HEK293 (cell line): ENCODE data around the gene ZNF705A.
"Not testable (repeated sequence)": the region's sequence is repeated elsewhere in the genome, so short reads cannot be mapped to it uniquely, and the experiment has no call there.

Experiments
- CTCF ChIA-PET: fragments of 350-600 bp; formaldehyde crosslinking; extraction: SDS; loops from one replicate; lab custom pipeline; 2021; ENCODE audit warnings: antibody characterized with exemption; lab: Yijun Ruan, JAX
- POLR2A ChIA-PET: fragments of 300-600 bp; formaldehyde crosslinking; extraction: SDS; loops from one replicate; lab custom pipeline; 2020; ENCODE audit warnings: antibody characterized with exemption, inconsistent platforms; lab: Yijun Ruan, JAX
- H3K27ac ChIP-seq: fragments of 200-500 bp; sonication (Bioruptor generic); 2 replicates; pipeline ENCODE4 v1.5.1; 2014; ENCODE audit warnings: low read depth, low read length, control low read depth, inconsistent platforms; ENCODE audit errors: extremely low read depth
- H3K36me3 ChIP-seq, 2 experiments: fragments of 200-500 bp in 1 of 2; sonication (Bioruptor generic) in 1 of 2; 1 replicate in 1 of 2; 2 replicates in 1 of 2; pipeline ENCODE4 v1.5.1; 2014 to 2017; ENCODE audit warnings: inconsistent platforms in 2 of 2, low read length in 2 of 2; ENCODE audit not compliant: control insufficient read depth in 2 of 2, insufficient read depth in 1 of 2
- H3K4me1 ChIP-seq: fragments of 200-500 bp; sonication (Bioruptor generic); 2 replicates; pipeline ENCODE4 v1.5.1; 2014; ENCODE audit warnings: mild to moderate bottlenecking, low read length, inconsistent platforms; ENCODE audit not compliant: control insufficient read depth, insufficient read depth
- H3K4me3 ChIP-seq: 2 replicates; pipeline ENCODE4 v1.5.1; 2011; ENCODE audit warnings: low read depth, mild to moderate bottlenecking, control low read depth, low read length, moderate library complexity
- H3K9me3 ChIP-seq: fragments of 200-500 bp; sonication (Bioruptor generic); 2 replicates; pipeline ENCODE4 v1.5.1; 2014; ENCODE audit warnings: low read depth, low read length, inconsistent platforms; ENCODE audit not compliant: control insufficient read depth, insufficient read depth
- CTCF ChIP-seq: fragments of 450-650 bp; formaldehyde crosslinking; IDR thresholded peaks from 2 replicates; pipeline ENCODE4 v1.5.1; 2016; ENCODE audit warnings: missing biosample characterization, missing genetic modification characterization
- GLIS2 ChIP-seq: fragments of 450-650 bp; formaldehyde crosslinking; IDR thresholded peaks from 2 replicates; pipeline ENCODE4 v1.5.1; 2016; ENCODE audit warnings: missing biosample characterization, missing genetic modification characterization
- KLF16 ChIP-seq: fragments of 450-650 bp; formaldehyde crosslinking; IDR thresholded peaks from 2 replicates; pipeline ENCODE4 v1.5.1; 2017; ENCODE audit warnings: missing biosample characterization, missing genetic modification characterization
- PRDM1 ChIP-seq: fragments of 450-650 bp; formaldehyde crosslinking; IDR thresholded peaks from 2 replicates; pipeline ENCODE4; 2016; ENCODE audit warnings: missing biosample characterization, missing genetic modification characterization
- PRDM2 ChIP-seq: fragments of 450-650 bp; formaldehyde crosslinking; IDR thresholded peaks from 2 replicates; pipeline ENCODE4 v1.5.1; 2016; ENCODE audit warnings: missing biosample characterization, missing genetic modification characterization, borderline replicate concordance
- RBAK ChIP-seq: fragments of 450-650 bp; formaldehyde crosslinking; IDR thresholded peaks from 2 replicates; pipeline ENCODE4 v1.5.1; 2016; ENCODE audit warnings: missing biosample characterization, missing genetic modification characterization
- ZBTB1 ChIP-seq: fragments of 450-650 bp; formaldehyde crosslinking; IDR thresholded peaks from 2 replicates; pipeline ENCODE4 v1.5.1; 2016; ENCODE audit warnings: missing biosample characterization, missing genetic modification characterization
- ZNF112 ChIP-seq: fragments of 450-650 bp; formaldehyde crosslinking; IDR thresholded peaks from 2 replicates; pipeline ENCODE4 v1.5.0; 2017; ENCODE audit warnings: missing biosample characterization, missing genetic modification characterization
- ZNF174 ChIP-seq: fragments of 450-650 bp; formaldehyde crosslinking; IDR thresholded peaks from 2 replicates; pipeline ENCODE4 v1.5.0; 2017; ENCODE audit warnings: missing biosample characterization, mild to moderate bottlenecking, missing genetic modification characterization
- ZNF214 ChIP-seq: fragments of 450-650 bp; formaldehyde crosslinking; IDR thresholded peaks from 2 replicates; pipeline ENCODE4 v1.5.1; 2017; ENCODE audit warnings: missing biosample characterization, mild to moderate bottlenecking, missing genetic modification characterization, borderline replicate concordance
- ZNF24 ChIP-seq: fragments of 450-650 bp; formaldehyde crosslinking; IDR thresholded peaks from 2 replicates; pipeline ENCODE4 v1.5.1; 2016; ENCODE audit warnings: missing biosample characterization, missing genetic modification characterization
- ZNF335 ChIP-seq: fragments of 450-650 bp; formaldehyde crosslinking; conservative IDR thresholded peaks from 2 replicates; pipeline ENCODE4 v1.5.1; 2016; ENCODE audit warnings: missing biosample characterization, missing genetic modification characterization
- ZNF416 ChIP-seq: fragments of 450-650 bp; formaldehyde crosslinking; IDR thresholded peaks from 2 replicates; pipeline ENCODE4 v1.5.1; 2016; ENCODE audit warnings: missing biosample characterization, missing genetic modification characterization
- ZNF791 ChIP-seq: fragments of 450-650 bp; formaldehyde crosslinking; IDR thresholded peaks from 2 replicates; pipeline ENCODE4 v1.5.1; 2016; ENCODE audit warnings: missing biosample characterization, missing genetic modification characterization
- ZSCAN16 ChIP-seq: fragments of 450-650 bp; formaldehyde crosslinking; IDR thresholded peaks from 2 replicates; pipeline ENCODE4 v1.5.1; 2016; ENCODE audit warnings: missing biosample characterization, missing genetic modification characterization

Gene ZNF705A

GRCh38 chr12:8133636-8134397, 23.0 kb upstream of the ZNF705A start:
- H3K36me3 ChIP-seq, H3K27ac ChIP-seq, POLR2A ChIA-PET, H3K4me3 ChIP-seq, H3K4me1 ChIP-seq, H3K9me3 ChIP-seq: not testable (repeated sequence)
- CTCF ChIA-PET = interaction anchor here (0.6 to 1.0 kb wide), 3 partner anchors 11 to 907 kb away, joined by 3 to 4 read pairs (median 3); no protein-coding TSS in a partner anchor

GRCh38 chr12:8134398-8134930, 22.4 kb upstream of the ZNF705A start:
- H3K9me3 ChIP-seq, H3K4me1 ChIP-seq, H3K27ac ChIP-seq, H3K4me3 ChIP-seq, POLR2A ChIA-PET, H3K36me3 ChIP-seq, CTCF ChIA-PET: not testable (repeated sequence)

- H3K4me3 ChIP-seq, H3K9me3 ChIP-seq, H3K4me1 ChIP-seq, POLR2A ChIA-PET, H3K27ac ChIP-seq, CTCF ChIA-PET, H3K36me3 ChIP-seq: not testable (repeated sequence)
Measured at GRCh38 chr12:8141647-8142046, 15.2 kb upstream of the ZNF705A start.

- Histone ChIP-seq H3K27ac (no peak overlapping the region), H3K36me3 (no peaks in the 10 kb centered on the region), H3K4me3 (no peak overlapping the region), H3K4me1 (no peaks in the 10 kb centered on the region), H3K9me3 (no peaks in the 10 kb centered on the region)
- TF ChIP-seq ZNF791 (no peak), ZNF214 (tag by site-specific recombination) (no peak), CTCF (tag by site-specific recombination) (peak; percentile 21; the same call in 1 of the 2 replicates)
- ChIA-PET CTCF (no interaction called here), POLR2A (no interaction called here)
Measured at GRCh38 chr12:8143261-8143660, 13.6 kb upstream of the ZNF705A start.

GRCh38 chr12:8145754-8146441, 10.9 kb upstream of the ZNF705A start:
- Histone ChIP-seq H3K4me1 (no peaks in the 10 kb centered on the region), H3K4me3 (no peak overlapping the region), H3K9me3 (no peaks in the 10 kb centered on the region), H3K36me3 (no peaks in the 10 kb centered on the region), H3K27ac (no peak overlapping the region)
- POLR2A ChIA-PET = no interaction called here
- CTCF ChIA-PET = no interaction called here
- TF ChIP-seq ZNF24 (tag by site-specific recombination) = no peak
- no peak for TF ChIP-seq KLF16 (tag by site-specific recombination)
- no peak for TF ChIP-seq ZNF335
- TF ChIP-seq ZBTB1 = no peak
- TF ChIP-seq ZSCAN16 (tag by site-specific recombination) = no peak
- no peak for TF ChIP-seq GLIS2 (tag by site-specific recombination)
- TF ChIP-seq RBAK (tag by site-specific recombination) = no peak
- TF ChIP-seq ZNF112 (tag by site-specific recombination) = no peak
- no peak for TF ChIP-seq PRDM1 (tag by site-specific recombination)
- no peak for TF ChIP-seq ZNF416 (tag by site-specific recombination)
- TF ChIP-seq ZNF174 (tag by site-specific recombination) = no peak
- no peak for TF ChIP-seq PRDM2 (tag by site-specific recombination)
